CD4-positive, alpha-beta T cell treated with Interleukin-6 at 100 ng/mL for 8 hours (primary cell): Measurements from ENCODE around the gene CFAP46.

Experiments
- DNase-seq: peaks from one replicate; pipeline ENCODE4 v3.0.0-alpha.2; 2020; ENCODE audit warnings: mixed read lengths, low spot score

CFAP46 gene

DNA sequence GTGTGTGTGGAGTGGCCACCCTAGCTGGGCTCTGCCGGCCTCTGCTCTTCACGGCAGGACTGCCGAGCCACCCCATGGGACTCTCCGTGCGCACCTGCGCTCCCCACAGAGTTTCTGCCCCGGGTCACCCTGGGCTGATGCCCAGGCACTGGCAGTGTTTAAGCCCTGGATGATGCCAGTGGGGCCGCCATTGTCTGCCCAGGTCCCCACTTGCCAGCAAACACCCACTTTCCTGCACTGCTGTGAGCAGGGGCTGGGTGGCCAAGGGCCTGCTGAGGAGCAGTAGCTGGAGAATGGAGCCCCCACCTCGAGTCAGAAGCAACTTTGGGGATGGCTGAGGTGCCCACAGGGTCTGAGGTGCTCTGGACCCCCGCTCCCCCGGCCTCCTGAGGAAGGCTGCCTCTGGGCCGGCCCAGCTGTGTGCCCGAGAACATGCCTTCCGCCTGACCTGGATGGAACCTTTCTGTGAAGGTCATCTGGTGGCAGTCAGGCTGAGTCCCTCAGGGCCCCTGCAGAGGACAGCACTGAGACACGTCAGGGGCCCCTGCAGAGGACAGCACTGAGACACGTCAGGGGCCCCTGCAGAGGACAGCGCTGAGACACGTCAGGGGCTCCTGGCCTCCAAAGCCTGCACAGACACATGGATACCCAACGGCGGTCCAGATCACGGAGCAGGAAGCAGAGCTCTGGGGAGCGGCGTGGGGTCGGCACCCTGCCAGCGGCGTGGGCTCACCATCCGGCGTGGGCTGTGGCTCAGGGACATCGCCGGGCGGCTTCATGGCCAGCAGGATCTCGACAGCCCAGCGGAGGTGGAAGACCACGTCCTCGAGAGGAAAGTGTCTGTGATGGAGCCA, 62.0 kb downstream of the CFAP46 start:
- no peak for DNase-seq

- no peak for DNase-seq
Measured at GRCh38 chr10:132879408-132880127, 62.8 kb downstream of the CFAP46 start.

DNA sequence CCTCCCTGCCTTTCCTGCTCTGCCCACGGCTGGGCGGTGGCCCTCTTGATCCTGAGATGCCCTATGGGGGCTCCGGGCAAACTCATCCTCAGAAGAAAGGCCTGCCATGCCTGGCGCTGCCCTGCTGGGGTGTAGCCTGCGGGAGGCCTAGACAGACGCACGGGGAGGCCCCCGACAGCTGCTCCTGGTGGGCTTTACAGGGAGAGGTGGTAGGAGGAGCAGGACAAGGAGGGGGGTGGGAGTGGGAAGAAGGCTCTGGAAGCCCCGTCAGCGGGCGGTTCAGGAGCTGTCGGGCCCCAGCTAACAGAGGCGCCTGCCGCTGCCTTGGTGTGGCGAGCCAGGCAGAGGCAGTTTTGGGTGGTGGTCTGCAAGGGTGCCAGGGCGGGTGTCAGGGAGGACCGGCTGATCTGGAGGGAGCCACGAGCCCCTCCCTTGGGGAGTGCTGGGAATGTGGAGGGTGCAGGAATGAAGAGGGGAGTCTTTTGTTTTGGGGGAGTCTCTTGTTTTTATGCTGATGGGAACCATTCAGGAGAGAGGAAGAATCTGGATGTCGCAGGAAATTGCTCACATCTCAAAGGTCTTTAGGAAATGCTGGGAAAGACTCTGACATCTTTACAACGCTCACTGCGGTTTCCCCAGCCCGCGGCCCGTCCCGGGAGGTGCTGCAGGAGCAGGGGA, 63.5 kb downstream of the CFAP46 start:
- DNase-seq = no peak

- no peak for DNase-seq
Measured at GRCh38 chr10:132878091-132878729, 64.2 kb downstream of the CFAP46 start.

DNA sequence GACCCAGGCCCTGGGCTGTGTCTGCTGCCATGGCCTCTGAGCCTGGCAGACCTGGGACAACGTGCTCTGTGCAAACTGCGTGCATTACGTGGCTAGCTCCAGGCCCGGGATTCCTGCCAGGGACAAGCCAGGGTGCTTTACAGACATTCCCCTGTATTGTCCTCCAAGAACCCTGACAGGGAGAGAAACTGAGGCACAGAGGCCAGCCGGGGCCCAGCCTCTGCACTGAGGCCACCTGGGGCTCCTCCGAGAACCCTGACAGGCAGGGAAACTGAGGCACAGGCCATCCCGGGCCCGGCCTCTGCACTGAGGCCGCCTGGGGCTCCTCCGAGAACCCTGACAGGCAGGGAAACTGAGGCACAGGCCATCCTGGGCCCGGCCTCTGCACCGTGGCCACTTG, 64.9 kb downstream of the CFAP46 start:
- no peak for DNase-seq

GRCh38 chr10:132876993-132877431, 65.4 kb downstream of the CFAP46 start:
- DNase-seq = no peak

- DNase-seq = no peak
Measured at GRCh38 chr10:132876131-132876860, 66.1 kb downstream of the CFAP46 start.

DNA sequence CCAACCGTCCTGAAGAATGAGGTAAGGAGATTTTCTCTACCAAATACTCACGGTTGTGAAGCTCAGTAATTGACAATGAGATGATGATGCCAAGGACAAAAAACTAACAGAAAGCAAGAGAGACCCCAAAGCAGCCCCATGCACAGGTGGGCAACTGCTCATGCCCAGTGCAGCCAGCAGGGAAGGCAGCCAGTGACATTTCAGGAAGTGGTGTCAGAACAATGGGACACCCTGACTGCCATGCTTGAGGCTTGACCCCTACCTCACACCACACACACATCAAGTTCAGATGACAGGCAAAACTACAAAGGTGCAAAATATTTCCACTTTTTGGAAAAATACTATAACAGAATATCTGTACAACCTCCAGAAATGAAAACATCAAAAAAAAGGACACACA, 66.9 kb downstream of the CFAP46 start:
- DNase-seq = no peak

GRCh38 chr10:132873395-132873794, 69.0 kb downstream of the CFAP46 start:
- DNase-seq = no peak

DNA sequence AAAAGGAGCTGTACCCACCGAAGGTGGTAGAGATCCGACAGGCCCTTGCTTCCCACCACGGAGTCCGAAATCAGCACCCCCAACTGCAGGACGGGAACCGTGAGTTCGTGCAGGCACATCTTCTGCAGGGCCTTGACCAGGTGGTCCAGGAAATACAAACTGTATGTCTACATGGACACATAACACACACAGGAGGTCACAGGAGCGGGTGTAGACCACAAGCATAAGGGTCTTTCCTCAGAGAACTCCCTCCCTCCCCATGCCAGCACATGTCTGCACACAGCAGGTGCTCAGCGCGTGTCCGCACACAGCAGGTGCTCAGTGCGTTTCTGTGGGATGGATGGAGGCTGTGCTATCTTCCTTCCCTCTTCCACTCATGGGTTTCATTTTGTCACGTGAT, 69.7 kb downstream of the CFAP46 start:
- DNase-seq = no peak

DNA sequence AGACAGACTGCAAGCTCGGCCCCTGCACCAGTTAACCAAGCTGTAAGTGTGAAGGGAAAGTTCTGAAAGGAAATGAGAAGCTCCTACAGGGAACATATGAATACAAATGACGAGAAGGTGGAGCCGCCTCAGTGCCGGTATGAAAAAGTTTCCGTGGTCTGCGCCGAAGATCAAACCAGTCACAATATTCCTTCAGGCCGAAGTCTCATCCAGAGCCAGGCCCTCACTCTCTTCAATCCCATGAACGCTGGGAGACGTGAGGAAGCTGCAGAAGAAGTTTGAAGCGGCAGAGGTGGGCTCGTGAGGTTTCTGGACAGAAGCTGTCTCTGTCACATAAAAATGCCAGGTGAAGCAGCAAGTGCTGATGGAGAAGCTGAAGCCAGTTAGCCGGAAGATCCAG, 71.9 kb downstream of the CFAP46 start:
- no peak for DNase-seq

GRCh38 chr10:132869621-132870020, 72.7 kb downstream of the CFAP46 start:
- DNase-seq = no peak

DNA sequence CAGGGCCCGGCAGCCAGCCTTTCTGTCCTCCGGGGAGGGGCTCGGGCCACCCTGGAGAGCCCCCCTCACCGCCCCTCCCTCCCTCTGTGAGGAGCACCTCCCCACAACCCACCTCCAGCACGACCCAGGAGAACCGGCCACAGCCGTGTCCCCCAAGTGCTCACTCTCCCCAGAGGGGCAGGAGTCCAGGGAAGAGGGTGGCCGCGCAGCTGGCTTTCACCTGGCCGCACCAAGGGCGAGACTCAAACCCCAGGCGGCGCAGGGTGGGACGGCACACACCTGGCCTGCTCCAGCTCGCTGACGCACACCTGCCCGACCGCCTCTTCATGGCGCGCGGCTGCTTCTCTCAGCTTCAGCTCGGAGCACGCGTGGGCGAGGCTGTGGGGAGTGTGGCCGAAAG, 73.4 kb downstream of the CFAP46 start:
- DNase-seq = no peak

DNA sequence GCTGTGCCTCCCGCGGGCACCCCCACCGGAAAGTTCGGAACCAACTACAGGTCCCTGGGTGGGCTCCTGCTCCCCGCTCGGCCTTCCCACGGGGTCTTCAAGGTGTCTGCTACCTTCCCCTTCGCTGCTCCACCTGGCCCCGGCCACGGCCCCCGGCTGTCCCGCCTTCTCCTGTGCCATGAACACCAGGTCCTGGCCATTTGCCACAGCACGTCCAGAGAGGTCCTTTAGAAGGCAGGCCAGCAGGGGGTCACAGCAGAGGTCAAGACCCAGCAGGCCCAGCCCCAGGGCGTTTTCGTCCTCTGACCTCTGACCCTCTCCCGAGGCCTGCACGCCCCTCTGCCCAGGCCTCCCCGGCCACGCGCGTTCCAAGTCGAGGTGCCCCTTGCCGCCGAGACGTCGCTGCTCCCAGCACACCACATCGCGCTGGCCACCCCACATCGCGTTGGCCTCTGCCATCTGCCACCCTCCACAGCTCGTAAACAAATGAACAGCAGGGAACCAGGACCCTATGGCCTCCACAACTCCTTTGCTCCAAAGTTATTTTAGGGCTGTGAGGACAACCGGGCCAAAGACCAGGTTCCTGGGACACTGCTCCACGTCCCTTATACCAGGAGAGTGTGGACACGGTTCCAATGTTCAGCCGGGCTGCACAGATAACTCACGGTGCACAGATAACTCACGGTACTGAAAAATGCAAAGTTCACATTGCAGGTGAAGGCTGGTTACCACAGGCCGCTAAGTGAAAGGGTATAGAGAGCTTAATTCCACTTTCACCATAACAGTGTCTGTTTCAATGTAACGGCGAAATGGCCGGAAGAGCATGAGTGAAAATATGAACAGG, 74.3 kb downstream of the CFAP46 start:
- DNase-seq = no peak

GRCh38 chr10:132866601-132867381, 75.6 kb downstream of the CFAP46 start:
- DNase-seq = no peak

DNA sequence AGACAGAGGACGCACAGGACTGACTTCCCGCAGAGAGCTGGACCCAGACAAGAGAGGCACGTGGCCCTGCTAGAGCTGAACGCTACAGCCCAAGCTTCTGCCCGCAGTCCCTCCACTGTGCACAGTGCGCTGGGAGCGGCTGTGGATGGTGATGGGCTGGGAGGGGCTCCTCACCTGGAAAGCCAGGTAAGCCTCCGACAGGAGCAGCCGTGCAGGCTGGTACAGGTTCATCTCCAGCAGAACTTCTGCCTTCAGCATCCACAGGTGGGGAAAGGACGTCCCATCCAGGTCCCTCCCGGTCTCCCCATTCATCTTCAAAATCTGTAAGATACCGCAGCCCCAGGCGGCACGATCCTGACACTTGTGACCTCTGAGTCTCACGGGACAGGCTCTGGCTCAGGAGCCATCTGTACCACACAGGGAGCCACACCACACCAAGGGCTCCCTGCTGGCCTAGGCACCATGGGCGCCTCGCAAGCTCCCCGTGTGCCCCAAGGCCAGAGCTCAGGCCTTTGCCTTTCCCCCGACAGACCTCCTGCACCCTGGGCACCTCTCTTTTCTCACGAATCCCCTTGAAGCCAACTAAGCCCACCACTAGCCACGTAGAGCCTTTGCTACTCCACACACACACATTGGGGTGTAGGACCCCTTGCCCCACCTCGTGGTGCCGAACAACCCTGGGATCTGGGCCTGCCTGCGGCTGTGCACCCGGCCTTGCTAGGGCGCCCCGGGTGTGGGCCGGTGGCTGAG, 76.3 kb downstream of the CFAP46 start:
- no peak for DNase-seq

- DNase-seq = no peak
Measured at GRCh38 chr10:132865171-132865631, 77.2 kb downstream of the CFAP46 start.

GRCh38 chr10:132862485-132863420, 79.6 kb downstream of the CFAP46 start:
- DNase-seq = no peak
